Measurements from ENCODE around the gene AEBP1.

Gene AEBP1

DNA sequence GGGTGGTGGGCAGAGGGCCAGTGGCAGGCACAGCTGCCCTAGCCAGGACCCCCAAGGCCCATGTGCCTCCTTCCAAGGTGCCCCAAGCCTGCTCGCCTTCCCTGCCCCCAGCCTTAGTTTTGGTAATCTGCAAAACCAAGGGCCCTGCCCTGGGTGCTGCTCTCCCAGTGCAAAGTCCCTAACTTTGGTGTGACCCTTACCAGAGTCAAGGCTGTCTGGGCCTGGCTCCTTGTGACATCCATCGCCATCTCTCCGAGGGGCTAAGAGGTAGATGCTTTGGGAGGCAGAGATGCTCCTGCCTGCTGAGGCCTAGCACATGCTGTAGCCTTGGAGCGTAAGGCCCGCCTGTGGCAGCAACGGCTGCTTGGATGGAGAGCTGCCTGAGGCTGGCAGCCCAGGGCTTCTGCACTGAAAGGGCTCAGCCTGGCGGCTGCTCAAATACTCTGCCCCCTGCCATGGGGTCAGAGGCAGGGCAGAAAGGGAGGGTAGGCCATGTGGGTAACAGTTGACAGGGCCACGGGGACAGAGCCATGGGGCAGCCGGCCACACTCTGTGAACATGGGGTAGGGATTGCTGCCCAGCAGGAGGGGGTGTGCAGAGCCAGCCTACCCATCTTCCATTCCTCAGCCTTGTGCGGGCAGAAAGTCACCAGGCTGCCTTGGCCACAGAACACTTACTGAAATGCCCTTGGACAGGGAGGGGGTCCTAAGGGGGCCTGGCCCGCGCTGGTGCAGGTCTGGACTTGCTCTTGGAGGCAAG, 54.9 kb downstream of the AEBP1 start:
- DNase-seq: no peak

DNA sequence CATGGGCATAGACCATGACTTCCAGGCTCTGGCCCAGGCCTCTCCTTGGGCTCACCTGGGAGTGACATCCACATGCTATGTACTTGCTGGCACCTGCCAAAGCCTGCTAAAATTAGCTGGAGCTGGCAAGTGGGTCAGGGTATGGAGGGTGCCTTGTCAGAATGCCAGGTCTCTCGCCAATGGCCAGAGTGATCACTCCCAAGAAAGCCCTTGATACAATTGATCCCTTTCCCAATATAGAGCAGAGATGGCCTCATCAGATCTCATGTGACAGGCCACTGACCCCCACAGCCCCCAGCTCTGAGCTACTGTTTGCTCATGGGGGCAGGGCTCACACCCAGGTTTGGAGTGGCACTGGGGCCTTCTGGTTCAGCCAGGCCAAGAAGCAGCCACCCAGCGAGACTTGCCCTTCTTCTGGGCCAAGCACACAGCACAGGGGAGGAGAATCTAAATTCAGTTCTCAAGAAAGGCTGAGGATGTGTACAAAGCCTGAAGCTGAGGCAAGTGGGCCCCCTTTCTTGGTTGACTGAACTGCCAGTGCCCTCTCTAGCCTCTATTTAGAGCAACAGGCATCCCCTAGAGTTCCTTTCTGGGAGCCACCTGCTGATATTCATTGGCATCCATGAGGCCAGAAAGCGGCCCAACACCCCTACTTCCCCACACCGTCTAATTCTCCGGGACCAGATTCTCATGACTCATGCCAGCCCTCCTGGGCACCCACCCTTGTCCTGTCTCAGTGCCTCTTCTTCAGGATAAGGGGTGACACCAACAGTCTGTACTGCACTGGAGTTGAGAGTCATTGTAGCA, 55.9 kb downstream of the AEBP1 start:
- no peak for DNase-seq

DNA sequence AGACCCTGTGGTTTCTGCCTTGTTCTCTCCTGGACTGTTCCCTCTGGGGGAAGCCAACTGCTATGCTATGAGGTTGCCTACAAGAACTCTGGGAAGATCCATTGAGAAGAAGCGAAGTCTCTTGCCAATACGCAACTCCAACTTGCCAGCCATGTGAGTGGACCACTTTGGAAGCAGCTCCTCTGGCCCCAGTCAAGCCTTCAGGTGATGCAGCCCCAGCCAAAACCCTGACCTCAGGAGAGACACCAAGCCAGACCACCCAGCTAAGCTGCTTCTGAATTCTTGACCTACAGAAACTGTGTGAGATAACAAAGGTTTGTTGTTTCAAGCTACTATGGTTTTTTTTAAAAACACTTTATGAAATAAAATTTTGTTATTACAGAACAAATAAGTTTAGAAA, 57.2 kb downstream of the AEBP1 start:
- DNase-seq: no peak

DNA sequence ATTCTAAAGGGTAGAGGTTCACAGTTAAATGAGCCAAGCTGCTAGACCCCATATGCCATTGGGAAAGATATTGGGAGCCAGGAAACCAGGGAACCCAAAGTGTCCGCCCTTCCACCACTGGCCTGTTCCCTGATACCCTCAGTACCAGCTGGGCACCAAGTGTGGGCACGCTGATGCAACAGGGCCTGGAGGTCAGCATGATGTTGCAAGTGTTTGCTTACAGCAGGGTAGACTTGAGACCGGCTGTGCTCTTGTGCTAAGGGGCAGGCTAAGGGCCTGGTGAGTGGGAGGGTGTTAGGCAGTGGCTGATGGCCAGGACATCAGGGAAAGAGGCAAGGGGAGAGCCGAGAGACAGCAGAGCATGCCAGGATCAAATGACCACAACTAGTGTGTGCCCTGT, 58.0 kb downstream of the AEBP1 start:
- DNase-seq: no peak

DNA sequence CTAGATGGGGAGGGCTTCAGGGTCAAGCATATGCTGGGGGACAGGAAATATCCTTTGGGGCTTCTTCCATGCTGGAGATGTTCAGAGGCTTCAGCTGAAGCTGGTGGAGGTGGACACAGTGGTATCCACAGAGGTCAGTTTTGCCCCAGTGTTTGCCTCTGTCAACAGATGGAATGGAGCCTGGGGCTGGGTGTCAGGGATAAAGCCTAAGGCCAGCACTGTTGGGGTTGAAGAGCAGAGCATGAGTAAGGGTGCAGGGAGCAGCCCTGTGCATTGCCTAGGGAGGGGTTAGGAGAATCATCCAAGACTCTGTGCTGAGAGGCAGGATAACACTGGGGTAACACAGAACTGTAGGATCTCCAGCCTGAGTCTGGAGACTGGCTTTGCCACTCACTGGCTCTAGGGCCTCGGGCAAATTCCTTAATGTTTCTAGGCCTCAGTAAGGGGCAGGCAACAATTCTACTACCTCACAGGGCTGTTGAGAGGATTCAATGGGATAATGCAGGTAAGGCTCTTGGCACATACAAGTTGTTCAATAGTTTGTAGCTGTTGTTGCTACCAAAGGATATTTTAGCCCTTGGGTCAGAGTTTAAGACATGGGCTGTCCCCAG, 58.7 kb downstream of the AEBP1 start:
- no peak for DNase-seq

DNA sequence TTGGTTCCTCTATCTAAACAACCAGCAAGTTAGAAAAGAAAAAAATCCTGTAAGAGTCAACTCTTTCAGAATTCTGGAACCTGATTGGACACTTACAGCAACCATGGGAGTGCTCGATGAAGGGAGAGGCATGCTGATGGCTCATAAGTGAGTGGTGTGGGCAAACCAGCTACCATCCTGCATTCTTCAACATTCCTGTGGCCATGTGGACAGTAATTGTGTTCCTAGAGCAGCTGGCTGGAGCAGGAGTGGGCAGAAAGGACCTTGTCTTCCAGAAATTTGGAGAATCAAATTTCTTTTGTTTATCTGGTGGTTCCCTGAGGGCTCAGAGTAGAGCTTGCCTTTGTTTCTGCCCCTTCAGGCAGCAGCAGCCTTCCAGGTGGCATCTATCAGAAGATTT, 59.4 kb downstream of the AEBP1 start:
- DNase-seq: no peak

Measured in NCI-H526 treated with DMSO at 0.1 percent for 48 hours (cell line).